GM04504 (cell line): ENCODE measurements around the gene PGAP3.

Source experiments
- DNase-seq: peaks from one replicate; pipeline ENCODE4 v3.0.0-alpha.2; 2012; ENCODE audit warnings: low read depth

Gene PGAP3

DNA sequence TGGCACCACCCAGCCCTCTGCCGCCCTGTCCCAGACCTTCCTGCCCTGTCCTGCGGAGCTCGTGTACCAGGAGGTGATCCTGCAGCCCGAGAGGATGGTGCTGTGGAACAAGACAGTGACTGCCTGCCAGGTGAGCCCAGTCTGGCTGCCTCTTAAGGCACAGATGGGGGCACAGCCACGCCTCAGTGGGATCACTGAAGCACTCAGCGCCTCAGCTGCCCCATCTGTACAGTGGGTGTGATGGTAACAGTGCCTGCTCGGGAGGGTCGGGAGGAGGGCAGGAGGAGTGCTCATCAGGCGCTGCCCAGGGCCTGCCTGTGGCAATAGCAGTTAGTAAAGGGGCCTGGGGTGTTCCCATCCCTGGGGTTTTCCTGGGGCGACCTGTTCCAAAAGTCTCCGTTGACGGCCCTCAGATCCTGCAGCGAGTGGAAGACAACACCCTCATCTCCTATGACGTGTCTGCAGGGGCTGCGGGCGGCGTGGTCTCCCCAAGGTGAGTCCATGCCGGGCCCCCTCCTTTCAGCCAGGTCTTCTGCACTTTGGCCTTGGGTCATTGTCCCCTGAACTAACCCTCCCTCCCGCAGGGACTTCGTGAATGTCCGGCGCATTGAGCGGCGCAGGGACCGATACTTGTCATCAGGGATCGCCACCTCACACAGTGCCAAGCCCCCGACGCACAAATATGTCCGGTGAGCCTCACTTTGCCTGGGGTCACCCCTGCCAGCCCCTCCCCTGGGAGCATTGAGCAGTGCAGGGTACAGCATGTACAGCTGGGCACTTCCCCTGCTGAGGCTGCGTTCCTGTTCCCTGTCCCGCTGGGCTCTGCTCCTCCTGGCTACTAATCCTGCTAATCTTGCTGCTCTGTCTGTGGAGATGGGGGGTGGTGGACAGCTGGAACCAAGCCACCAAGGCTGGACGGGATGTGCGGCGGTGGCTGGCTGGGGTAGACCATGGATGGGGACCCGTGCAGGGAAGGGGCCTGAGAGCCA lies 27.2 kb downstream of the PGAP3 start:
- no peak for DNase-seq

DNA sequence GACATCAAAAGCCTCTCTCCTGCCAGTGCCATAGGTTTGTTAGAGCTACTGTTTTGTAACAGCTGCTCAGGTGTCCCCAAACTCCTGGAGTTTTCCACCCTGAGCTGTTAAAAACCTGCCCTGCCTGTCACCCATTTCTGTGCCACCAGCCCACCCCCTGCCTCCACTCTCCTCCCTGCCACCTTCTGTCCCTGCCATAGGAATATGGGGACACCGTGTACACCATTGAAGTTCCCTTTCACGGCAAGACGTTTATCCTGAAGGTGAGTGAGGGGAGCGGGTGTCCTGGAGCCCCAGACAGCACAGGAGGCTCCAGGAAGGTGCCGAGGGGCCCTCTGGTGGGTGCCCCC lies 27.9 kb downstream of the PGAP3 start:
- DNase-seq = no peak

DNA sequence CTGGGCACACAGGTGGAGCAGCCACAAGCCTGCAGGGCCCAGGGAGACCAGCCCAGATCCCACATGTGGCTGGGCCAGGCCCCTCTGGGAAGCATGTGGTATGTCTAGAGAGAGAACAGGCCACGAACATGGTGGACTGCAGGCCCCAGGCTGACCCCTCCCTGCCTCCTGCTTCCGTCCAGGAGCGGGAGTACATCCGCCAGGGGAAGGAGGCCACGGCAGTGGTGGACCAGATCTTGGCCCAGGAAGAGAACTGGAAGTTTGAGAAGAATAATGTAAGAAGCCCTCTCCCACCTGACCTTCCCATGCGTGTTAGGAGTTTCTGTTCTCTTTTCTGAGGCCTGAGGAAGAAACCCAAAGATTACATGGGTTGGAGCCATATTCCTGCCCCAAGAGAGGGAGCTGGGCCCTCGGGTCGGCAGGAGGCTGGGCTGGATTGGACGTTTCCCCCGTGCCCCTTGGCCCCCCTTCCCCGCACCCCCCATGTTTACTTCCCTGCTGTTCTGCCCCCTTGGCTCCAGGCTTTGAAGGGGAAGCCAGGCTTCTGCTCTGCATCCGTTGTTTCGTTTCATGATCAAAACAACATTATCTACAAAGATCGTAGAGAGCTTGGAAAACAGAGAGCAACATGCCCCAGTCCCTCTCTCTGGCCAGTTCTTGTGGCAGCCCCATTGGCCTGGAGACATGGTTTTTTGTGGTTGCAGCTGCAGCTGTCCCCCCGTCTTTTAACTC lies 28.4 kb downstream of the PGAP3 start:
- DNase-seq = no peak

DNA sequence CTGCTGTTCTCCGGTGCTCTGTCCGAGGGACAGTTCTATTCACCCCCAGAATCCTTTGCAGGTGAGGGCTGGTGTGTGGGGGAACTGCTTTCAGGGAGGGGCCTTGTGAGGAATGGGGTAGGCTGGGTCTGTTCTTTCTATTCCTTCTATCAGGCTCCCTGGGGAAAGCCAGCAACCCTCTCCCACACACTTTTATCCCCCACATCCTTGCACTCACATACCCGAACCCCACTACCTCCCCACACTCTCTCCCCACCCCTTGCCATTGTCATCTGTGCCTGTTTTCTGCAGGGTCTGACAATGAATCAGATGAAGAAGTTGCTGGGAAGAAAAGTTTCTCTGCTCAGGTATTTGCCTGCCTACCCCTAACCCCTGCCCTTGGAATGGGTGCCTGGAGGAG lies 29.1 kb downstream of the PGAP3 start:
- no peak for DNase-seq

DNA sequence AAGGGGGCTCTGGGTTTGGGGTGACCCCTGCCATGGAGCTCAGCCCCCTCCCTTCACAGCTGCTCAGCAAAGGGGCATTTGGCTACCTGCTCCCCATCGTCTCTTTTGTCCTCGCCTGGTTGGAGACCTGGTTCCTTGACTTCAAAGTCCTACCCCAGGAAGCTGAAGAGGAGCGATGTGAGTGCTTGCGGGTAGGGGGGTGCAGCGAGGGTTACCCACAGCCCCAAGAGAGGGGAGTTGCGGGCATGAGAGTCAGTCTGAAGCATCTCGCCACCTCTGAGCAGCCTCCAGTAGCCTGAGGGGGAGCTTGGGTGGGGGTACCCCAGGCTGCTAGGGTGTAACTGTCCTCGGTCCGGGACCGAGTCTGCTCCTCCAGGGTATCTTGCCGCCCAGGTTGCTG lies 29.5 kb downstream of the PGAP3 start:
- DNase-seq = no peak

DNA sequence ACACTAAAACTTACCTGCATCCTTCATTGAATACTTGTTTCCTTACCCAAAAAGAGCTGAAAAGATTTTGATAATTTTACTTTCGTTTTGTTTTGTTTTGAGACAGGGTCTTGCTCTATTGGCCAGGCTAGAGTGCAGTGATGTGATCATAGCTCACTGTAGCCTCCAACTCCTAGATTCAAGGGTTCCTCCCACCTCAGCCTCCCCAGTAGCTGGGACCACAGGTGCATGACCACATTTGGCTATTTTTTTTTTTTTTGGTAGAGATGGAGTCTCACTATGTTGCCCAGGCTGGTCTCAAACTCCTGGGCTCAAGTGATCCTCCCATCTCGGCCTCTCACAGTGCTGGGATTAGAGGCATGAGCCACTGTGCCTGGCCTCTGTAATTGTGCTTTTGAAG lies 32.8 kb downstream of the PGAP3 start:
- no peak for DNase-seq

DNA sequence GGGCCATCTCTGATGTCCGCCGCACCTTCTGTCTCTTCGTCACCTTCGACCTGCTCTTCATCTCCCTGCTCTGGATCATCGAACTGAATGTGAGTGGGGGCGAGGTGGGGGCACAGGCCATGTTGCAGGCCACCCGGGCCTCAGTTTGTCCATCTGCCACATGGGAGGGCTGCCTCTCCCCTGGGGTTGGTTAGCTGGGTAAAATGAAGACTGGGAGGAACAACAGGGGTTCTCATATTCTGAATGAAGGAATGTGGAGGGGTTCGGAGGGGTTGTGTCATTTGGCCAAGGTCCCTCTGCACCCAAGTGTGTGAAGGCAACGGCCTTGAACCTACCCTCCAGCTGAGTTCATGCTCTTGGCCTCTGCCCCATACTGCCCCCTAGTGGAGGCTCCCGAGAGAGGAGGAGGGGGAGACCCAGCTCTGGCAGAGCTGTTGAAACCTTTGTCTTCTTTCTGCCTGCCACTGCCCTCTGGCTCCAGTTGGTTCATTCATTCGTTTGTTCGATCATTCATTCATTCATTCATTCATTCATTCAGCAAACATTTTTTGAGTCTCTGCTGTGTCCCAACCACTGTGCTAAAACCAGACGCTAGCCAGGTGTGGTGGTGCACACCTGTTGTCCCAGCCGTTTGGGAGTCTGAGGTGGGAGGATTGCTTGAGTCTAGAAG lies 34.1 kb downstream of the PGAP3 start:
- no peak for DNase-seq

DNA sequence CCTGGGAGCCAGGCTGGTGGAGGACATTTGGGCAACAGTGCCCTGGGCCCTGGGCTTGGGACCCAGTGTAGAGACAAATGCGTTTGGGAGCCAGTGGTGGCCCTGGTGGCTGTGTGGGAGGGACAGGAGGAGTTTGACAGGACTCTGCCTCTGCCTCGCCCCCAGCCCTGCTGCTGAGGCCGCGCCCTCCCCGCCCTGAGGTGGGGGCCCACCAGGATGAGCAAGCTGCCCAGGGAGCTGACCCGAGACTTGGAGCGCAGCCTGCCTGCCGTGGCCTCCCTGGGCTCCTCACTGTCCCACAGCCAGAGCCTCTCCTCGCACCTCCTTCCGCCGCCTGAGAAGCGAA lies 34.6 kb downstream of the PGAP3 start:
- DNase-seq = no peak

DNA sequence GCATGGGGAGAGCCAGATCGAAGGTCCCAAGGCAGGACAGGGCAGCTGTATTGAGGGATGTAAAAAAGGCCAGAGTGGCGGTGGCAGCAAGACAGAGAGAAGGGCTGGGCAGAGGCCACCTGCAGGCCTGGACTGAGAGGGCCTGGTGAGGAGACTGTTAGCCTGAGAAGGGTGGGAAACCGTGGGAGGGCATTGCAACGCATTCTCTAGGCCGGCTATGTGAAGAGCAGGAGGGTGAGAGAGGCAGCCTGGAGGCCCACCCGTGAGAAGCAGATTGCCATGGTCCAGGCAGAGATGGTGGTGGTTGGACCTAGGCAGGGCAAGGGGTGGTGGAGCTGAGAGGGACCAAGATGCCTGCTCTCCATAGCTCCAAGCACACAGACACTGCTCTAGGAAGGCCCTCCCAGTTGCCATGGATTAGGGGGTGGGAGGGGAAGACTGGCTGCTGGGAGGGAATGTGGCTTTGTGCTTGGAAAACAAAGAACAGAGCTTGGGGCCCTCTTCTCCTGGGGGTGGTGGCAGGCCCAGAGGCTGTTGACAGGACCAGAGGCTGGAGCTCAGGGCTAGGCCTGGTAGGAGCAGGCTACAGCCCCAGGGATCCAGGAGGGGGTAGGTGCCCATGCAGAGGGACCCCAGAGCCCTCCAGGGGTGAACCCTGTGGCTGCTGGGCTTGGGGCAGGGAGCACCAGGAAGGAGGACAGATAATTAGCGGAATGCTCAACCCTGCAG lies 35.1 kb downstream of the PGAP3 start:
- no peak for DNase-seq

DNA sequence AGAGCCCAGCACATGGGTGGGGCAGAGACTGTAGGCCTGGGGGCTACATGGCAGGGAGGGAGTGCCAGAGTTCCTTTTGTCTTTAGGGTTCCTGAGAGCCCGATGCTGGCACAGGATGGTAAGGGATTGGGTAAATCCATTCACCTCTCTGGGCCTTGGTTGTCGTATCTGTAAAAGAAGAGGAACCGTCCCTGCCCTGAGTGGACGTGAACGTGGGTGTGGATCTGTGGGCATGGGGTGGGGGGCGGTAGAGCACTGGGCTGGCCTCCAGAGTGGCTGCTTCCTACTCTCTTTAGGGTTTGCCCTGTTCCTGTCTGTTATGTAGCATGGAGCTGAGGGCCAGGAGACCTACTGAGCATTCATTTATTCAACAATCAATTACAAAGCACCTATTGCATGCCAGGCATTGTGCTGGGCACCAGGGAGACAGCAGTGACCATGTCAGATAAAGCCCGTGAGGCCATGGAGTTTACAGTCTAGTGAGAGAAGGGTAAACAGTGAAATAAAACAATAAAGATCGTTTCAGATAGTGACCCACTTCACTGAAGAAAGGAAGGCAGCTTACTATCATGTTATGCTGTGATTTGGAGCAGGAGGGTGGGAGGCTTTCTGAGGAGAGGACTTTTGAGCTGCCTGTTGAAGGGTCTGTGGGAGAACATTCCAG lies 35.8 kb downstream of the PGAP3 start:
- DNase-seq = no peak

DNA sequence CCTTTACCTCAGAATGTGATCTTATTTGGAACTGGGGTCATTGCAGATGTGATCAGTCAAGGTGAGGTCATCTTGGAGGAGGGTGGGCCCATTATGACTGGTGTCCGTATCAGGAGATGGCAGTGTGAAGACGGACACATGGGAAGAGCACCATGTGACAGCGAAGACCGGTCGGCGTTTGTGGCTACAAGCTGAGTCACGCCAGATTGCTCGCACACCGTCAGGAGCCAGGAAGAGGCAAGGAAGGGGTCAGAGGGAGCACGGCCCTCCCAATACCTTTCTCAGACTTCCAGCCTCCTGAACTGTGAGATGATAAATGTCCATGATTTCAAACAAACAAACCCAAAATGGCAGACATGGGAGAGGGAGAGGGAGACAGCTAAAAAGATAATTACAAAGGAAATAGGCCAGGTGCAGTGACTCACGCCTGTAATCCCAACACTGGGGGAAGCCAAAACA lies 37.7 kb downstream of the PGAP3 start:
- no peak for DNase-seq

DNA sequence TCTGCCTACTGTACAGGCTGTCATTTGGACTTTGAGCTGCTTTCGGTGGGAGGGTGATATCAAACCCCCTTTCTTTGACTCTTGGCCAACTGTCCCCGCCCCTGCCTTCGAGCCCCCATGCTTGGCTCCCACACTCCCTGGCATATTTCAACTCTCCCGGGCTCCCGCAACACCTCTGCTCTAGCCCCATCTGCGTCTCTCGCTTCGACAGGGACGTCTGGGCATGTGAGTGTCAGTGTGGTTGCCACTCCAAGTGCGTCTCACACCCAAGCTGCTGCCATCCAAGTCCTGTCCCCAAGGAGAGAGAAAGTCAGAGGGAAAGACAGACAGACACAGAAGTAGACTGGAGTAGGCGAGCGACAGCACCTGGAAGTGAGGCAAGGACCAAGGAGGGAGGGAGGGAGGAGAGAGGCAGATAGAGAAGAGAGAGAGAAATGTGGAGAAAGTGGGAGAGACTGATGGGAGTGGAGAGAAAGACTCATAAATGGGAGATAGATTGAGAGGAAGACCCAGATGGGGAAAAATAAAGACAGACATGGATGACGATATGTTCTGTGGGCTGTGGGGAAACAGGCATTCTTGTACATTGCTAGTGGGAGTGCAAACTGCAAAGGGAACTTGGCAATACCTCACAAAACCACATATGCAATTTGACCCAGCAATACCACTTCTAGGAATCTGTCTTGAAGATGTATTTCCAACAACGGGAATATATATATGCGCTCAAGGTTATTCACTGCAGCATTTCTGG lies 39.1 kb downstream of the PGAP3 start:
- DNase-seq = no peak

DNA sequence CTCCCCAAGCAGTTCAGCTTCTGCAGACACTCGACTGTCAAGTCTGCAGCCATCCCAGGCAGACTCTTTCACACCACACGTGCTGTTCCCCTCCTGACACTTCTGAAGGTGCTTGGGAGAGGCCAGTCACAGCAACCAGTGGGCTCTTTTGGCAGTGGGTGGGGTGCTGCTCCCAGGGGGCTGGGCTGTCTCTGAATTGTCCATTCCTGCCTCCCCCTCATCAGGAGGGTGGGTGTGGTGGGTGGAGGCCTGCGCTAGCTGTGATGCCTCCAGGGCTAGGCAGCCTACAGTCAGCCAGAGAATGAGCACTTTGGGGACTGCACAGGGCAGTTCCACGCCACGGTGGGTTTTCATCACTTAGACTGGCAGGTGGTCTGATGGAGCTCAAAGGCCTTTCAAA lies 40.6 kb downstream of the PGAP3 start:
- DNase-seq = no peak

DNA sequence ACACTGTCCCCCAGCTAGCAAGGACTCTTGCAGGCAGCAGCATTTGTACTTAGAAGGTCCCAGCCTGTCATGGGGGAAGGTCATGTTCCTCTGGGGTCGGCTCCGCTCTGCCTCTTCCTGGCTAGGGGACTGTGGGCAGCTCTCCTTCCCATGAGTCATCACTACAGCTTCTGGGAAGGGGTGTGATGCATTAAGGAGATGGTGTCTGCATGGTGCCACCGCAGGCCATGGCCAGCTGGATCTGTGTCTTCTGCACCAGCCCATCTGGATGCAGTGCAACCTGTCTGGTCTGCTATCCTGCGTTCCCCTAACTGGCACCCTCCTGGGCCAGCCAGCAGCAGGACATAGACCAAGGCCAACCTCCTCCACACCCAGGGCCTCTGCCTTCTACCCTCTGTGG lies 44.6 kb downstream of the PGAP3 start:
- DNase-seq = no peak

DNA sequence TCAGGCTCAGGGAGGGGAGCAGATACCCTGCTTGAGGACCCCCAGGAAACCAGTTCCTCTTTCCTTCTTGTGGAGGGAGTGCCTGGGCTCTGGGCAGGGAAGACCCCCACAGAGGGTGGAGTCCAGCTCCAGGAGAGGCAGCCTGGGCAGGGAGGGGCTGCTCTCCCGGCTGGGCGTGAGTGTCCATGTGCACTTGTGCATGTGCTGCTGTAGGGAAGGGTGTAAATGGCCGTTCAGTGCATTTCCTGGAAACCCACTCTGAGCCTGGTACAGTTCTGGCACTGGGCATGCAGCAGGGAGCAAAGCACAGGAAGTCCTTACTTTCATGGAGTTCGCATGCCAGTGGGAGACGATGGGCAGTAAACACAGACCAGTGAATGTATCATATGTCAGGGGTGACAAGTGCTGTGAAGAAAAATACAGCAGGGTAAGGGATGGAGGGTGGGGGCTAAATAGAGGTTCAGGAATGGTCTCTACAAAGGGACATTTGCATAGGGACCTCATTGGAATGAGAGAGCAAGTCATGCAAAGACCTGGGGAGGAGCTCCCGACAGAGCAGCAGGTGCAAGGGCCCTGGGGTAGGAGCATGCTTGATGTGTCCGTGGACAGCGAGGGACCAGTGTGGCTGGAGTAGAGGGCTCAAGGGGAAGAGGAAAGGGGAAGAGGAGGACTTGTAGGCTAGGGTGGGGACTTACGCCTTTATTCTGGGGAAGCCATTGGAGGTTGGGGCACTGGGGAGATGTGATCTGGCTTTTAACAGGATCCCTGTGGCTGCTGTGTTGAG lies 45.4 kb downstream of the PGAP3 start:
- DNase-seq = no peak

DNA sequence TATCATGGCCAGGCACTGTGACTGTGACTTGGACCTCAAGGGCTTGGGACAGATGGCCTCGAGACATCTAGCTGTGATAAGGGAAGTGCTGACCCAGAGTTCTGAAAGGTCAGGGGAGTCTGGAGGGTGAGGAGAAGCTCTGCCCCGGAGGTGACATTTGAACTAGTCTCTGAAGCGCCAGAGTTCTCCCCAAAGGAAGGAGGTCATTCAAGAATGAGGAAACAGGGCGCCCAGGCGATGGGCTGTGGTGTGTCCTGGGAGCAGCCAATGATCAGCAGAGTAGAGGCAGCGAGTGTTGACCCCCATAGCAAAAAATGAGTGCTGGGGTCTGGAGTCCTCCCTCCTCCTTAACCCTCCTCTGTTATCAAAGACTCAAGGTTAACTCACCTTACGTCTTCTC lies 46.0 kb downstream of the PGAP3 start:
- no peak for DNase-seq

DNA sequence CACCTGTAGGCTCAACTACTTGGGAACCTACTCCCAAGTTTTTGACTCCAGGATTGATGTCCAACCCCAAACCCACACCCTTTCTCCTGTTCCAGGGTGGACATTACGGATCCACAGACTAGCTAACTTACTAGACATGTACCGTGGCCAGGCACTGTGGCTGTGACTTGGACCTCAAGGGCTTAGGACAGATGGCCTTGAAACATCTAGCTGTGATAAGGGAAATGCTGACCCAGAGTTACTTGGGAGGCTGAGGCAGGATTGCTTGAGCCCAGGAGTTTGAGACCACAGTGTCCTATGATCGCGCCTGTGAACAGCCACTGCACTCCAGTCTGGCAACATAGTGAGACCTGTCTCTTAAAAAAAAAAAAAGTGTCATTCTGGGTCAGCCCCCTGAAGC lies 46.8 kb downstream of the PGAP3 start:
- DNase-seq = no peak

DNA sequence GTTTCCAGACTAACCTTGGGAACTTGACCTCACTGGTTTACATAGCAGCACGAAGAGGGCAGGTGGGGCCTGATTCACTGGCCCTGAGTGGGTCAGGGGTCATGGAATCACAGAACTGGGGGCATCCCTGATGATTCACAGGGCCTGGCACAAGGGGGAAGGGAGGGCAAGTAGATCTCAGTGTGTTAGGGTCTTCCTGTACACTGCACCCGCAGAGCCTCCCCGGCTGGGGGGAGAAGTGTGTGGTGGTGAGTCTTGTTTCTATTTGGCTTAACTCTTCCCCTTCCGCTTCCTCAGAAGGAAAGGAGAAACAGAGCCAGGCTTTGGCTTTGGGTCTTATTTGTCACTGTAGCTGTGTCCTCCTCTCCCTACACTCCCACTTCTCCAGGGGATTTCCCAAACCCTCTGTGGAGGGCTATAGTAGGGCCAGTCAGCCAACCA lies 47.2 kb downstream of the PGAP3 start:
- DNase-seq = no peak

DNA sequence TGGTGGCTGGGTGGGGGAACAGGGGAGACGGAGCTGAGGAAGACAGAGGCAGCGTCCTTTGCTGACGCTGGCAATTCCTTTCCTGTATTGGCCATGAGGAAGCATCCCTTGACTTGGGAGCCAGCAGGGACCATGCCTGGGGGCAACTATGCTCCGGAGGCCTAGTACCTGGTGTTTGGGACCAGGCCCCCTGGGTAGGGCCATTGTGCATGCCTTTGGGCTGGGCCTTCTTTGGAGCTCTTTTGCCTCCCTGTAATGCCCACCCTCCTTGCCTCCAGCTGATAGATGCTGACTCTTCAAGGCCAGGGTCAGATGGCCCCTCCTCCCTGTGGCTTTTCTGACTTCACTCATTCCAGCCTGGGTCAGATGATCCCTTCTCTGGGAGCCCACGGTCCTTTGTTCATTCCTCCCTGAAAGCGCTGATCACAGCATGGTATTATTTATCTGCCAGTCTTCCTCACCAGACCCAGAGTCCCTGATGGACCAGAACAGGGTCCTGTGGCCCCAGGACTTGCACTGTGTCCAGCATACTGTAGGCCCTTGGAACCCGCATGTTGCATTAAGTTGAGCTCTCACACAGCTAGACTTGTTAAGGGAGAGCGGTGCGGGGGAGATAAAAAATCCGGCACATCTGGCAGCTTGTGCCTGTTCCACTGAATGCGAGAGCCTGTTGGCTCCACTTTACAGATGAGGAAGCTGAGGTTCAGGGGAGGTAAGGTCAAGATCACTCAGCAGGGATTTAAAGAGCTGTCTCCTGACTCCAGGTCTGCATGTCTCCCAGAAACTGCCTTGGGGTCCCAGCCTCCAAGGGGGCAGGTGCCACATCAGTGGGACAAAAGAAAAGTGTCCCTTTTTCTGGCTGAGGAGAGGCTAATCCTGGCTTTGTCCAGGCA lies 48.0 kb downstream of the PGAP3 start:
- DNase-seq = no peak
